GM12878 (cell line): Measurements from ENCODE around the gene GJB6. TPM values are rescaled to one million over a fixed set of nuclear protein-coding genes. Genes with fewer than 3 reads are reported as not detected.

Source experiments
- ATAC-seq: fragments of 200-7000 bp; cut with Tn5 transposase; 3 replicates; pipeline ENCODE4 v1.9.1; 2020; ENCODE audit warnings: mild to moderate bottlenecking, moderate library complexity
- BruUV-seq: library from RNA; stranded (reverse); fragments of 400-500 nt; replicated peaks from 2 replicates; lab custom pipeline; 2021; lab: Mats Ljungman, UMichigan
- CTCF ChIA-PET: fragments of 300-600 bp; sonication (Branson Sonifier 250); formaldehyde crosslinking; extraction: SDS; loops from one replicate; lab custom pipeline; 2021; ENCODE audit warnings: inconsistent platforms; lab: Yijun Ruan, JAX
- POLR2A ChIA-PET: fragments of 350-600 bp; formaldehyde crosslinking; extraction: SDS; loops from one replicate; lab custom pipeline; 2021; ENCODE audit warnings: inconsistent platforms; lab: Charles Lee
- RAD21 ChIA-PET: fragments of 300-600 bp; sonication (Branson Sonifier 250); formaldehyde crosslinking; loops from one replicate; lab custom pipeline; 2023; ENCODE audit warnings: antibody characterized with exemption; ENCODE audit not compliant: unreplicated experiment; lab: Charles Lee
- SMC1A ChIA-PET: fragments of 300-600 bp; sonication (Branson Sonifier 250); formaldehyde crosslinking; loops from one replicate; lab custom pipeline; 2023; ENCODE audit not compliant: unreplicated experiment, uncharacterized antibody; lab: Charles Lee
- DNase-seq: peaks from one replicate; pipeline ENCODE4 v3.0.0-alpha.2; 2011; ENCODE audit warnings: low read depth, low spot score
- FAIRE-seq: peaks from 3 replicates; lab custom pipeline; 2011; peaks lifted over from hg19 to GRCh38; lab: Jason Lieb, UNC
- H2AFZ ChIP-seq: 2 replicates; pipeline ENCODE4 v1.6.0; 2011; ENCODE audit warnings: low read depth, low read length, control low read depth; ENCODE audit not compliant: control insufficient read depth
- H3K27ac ChIP-seq: 2 replicates; pipeline ENCODE4 v1.5.1; 2011; ENCODE audit warnings: control low read depth; ENCODE audit not compliant: control insufficient read depth, insufficient read depth
- H3K27me3 ChIP-seq, 2 experiments: replicated peaks in 1 of 2; 2 replicates each; pipeline versions ENCODE4 v1.6.0 to v1.6.1; 2011; ENCODE audit warnings: low read length in 1 of 2; ENCODE audit not compliant: control insufficient read depth in 2 of 2, insufficient read depth in 2 of 2
- H3K36me3 ChIP-seq, 2 experiments: 2 replicates each; pipeline ENCODE4 v1.5.1; 2011; ENCODE audit warnings: low read length in 1 of 2; ENCODE audit not compliant: control insufficient read depth in 2 of 2, insufficient read depth in 2 of 2
- H3K4me1 ChIP-seq: 2 replicates; pipeline ENCODE4 v1.6.1; 2011; ENCODE audit warnings: mild to moderate bottlenecking, low read length, moderate library complexity, mixed read lengths; ENCODE audit not compliant: control insufficient read depth, insufficient read depth
- H3K4me2 ChIP-seq: 2 replicates; pipeline ENCODE4 v1.6.0; 2011; ENCODE audit warnings: control low read depth; ENCODE audit not compliant: control insufficient read depth, insufficient read depth
- H3K4me3 ChIP-seq: fragments of 200-600 bp; sonication (generic); 2 replicates; pipeline ENCODE4 v1.5.1; 2016
- H3K79me2 ChIP-seq: 2 replicates; pipeline ENCODE4 v1.6.0; 2011; ENCODE audit warnings: low read length; ENCODE audit not compliant: control insufficient read depth, insufficient read depth
- H3K9ac ChIP-seq: 2 replicates; pipeline ENCODE4 v1.8.0; 2011; ENCODE audit warnings: low read length, control low read depth, mixed read lengths; ENCODE audit not compliant: control insufficient read depth, insufficient read depth
- H3K9me3 ChIP-seq: replicated peaks from 3 replicates; pipeline ENCODE4 v1.5.1; 2011; ENCODE audit warnings: mild to moderate bottlenecking, low read length; ENCODE audit not compliant: control insufficient read depth, insufficient read depth
- H4K20me1 ChIP-seq: 2 replicates; pipeline ENCODE4 v1.6.0; 2011; ENCODE audit not compliant: control insufficient read depth, insufficient read depth
- IKZF2 ChIP-seq, 2 experiments: fragments of 450-650 bp; IDR thresholded peaks; 2 replicates each; pipeline ENCODE4 v1.6.1; 2017; ENCODE audit warnings: mild to moderate bottlenecking in 2 of 2, moderate library complexity in 2 of 2
- KAT2A ChIP-seq: conservative IDR thresholded peaks from 2 replicates; pipeline ENCODE4 v1.6.1; 2011; ENCODE audit warnings: low read depth, low read length; ENCODE audit not compliant: control insufficient read depth
- NFYA ChIP-seq: IDR thresholded peaks from 2 replicates; pipeline ENCODE4 v1.6.1; 2011; ENCODE audit warnings: low read depth, mild to moderate bottlenecking, low read length, improper control_type of control experiment, borderline replicate concordance
- PRDM15 ChIP-seq: fragments of 450-650 bp; formaldehyde crosslinking; IDR thresholded peaks from 2 replicates; pipeline ENCODE4 v1.4.0; 2020; ENCODE audit warnings: mild to moderate bottlenecking, moderate library complexity
- RELA ChIP-seq: fragments of 450-650 bp; IDR thresholded peaks from 2 replicates; pipeline ENCODE4 v1.8.0; 2014; ENCODE audit warnings: borderline replicate concordance; ENCODE audit not compliant: partially characterized antibody
- ZNF687 ChIP-seq: fragments of 450-650 bp; IDR thresholded peaks from 2 replicates; pipeline ENCODE4 v1.6.1; 2017; ENCODE audit warnings: mild to moderate bottlenecking, moderate library complexity
- WGBS: methylation state at CpG from one replicate; pipeline ENCODE4 v1.1.6; 2016; ENCODE audit warnings: low lambda C conversion rate; ENCODE audit not compliant: insufficient replicate concordance, insufficient coverage; ENCODE audit errors: missing lambda C conversion rate; 5-methylcytosine and 5-hydroxymethylcytosine counted together
- in situ Hi-C: fragments of 300-500 bp; cut with MboI; formaldehyde crosslinking; loops from 9 replicates; pipeline ENCODE4 v1.14.3; 2018; ENCODE audit warnings: mixed read lengths
- intact Hi-C: fragments of 100-400 bp; cut with micrococcal nuclease; formaldehyde crosslinking; loops from one replicate; pipeline ENCODE4 v1.14.2; 2022; ENCODE audit not compliant: unreplicated experiment
- polyA plus RNA-seq, 11 experiments: library from polyadenylated mRNA; depleted of rRNA in 4 of 11; unstranded in 6 of 11; stranded (reverse) in 5 of 11; fragments of >200 nt; fragmentation: Nextera tagmentation in 4 of 11; fragmentation: Illumina TruSeq in 1 of 11; extraction: Ambion mirVana in 4 of 11; extraction: Trizol in 1 of 11; gene quantifications; 1 replicate in 1 of 11; 2 replicates in 10 of 11; pipeline versions ENCODE4 v1.2.1 to v1.2.3, GENCODE V29; 2011 to 2016; ENCODE audit warnings: inconsistent platforms in 2 of 11, missing spikeins in 2 of 11, low read depth in 1 of 11
- total RNA-seq, 4 experiments: library from RNA; depleted of rRNA in 3 of 4; stranded (reverse); fragments of >200 nt in 3 of 4; fragmentation: Illumina TruSeq in 1 of 4; extraction: Trizol in 1 of 4; gene quantifications; 2 replicates each; pipeline versions ENCODE4 v1.2.1 to v1.2.3, GENCODE V29; 2013 to 2021
- TF ChIP-seq, protein P1 (sequence below): IDR thresholded peaks from 2 replicates; pipeline ENCODE4 v1.6.1; 2012; ENCODE audit warnings: low read depth, low read length, improper control_type of control experiment
- TF ChIP-seq, protein P2 (sequence below): IDR thresholded peaks from 2 replicates; pipeline ENCODE4 v1.6.1; 2012; ENCODE audit warnings: low read depth, low read length, improper control_type of control experiment

The GJB6 gene
- total and polyA plus RNA-seq, 10 of the 15 experiments (the other 5 are each of a cell fraction or from before 2014, with no cell fraction given): 0.03 TPM; not detected in 9

- no TSS peak for BruUV-seq
Observed at GRCh38 chr13:20227288-20227687, 4.8 kb downstream of the GJB6 start.

More at GRCh38 chr13:20227288-20227687, 4.8 kb downstream of the GJB6 start:
- Histone ChIP-seq H3K9me3 (no peaks in the 10 kb centered on the region), H3K27ac (no peak overlapping the region), H4K20me1 (no peaks in the 10 kb centered on the region), H3K4me2 (no peak overlapping the region), H2AFZ (no peak overlapping the region), H3K4me1 (no peaks in the 10 kb centered on the region), H3K9ac (no peak overlapping the region), H3K36me3 (no peaks in the 10 kb centered on the region), H3K4me3 (no peak overlapping the region), H3K79me2 (no peaks in the 10 kb centered on the region), H3K27me3 (peaks cover 6 to 9% of the 10 kb centered on the region in 2 experiments; a peak in 3 of 4 replicates)
- DNase-seq (no peak), FAIRE-seq (no peak), ATAC-seq (no peak)
- ChIA-PET POLR2A (interaction anchor here (0.6 kb wide), 1 partner anchor 366 kb away, joined by 3 read pairs; no protein-coding TSS in a partner anchor), CTCF (interaction anchor here (0.8 kb wide), 1 partner anchor 30 kb away, joined by 3 read pairs; no protein-coding TSS in a partner anchor), RAD21 (no interaction called here), SMC1A (no interaction called here)
- intact Hi-C loops: no loop called here
- WGBS: 62% methylated on average over 8 of the region's 8 CpGs
- no peak for TF ChIP-seq ZNF687
- TF ChIP-seq PRDM15 (CRISPR knock-in tag): no peak
- TF ChIP-seq NFYA: no peak
- TF ChIP-seq, protein P1, sequence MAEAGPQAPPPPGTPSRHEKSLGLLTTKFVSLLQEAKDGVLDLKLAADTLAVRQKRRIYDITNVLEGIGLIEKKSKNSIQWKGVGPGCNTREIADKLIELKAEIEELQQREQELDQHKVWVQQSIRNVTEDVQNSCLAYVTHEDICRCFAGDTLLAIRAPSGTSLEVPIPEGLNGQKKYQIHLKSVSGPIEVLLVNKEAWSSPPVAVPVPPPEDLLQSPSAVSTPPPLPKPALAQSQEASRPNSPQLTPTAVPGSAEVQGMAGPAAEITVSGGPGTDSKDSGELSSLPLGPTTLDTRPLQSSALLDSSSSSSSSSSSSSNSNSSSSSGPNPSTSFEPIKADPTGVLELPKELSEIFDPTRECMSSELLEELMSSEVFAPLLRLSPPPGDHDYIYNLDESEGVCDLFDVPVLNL: no peak
- no peak for TF ChIP-seq KAT2A
- TF ChIP-seq RELA: no peak
- TF ChIP-seq IKZF2 (IDR thresholded peaks at IDR 0.05): no peak
- TF ChIP-seq, protein P2, sequence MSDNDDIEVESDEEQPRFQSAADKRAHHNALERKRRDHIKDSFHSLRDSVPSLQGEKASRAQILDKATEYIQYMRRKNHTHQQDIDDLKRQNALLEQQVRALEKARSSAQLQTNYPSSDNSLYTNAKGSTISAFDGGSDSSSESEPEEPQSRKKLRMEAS: no peak
- in situ Hi-C loops: no loop called here
